Caco-2 (cell line): Measurements from ENCODE around the gene SH3RF1. TPM values are rescaled to one million over a fixed set of nuclear protein-coding genes. Genes with fewer than 3 reads are reported as not detected.

Experiments
- BruUV-seq: library from RNA; stranded (reverse); fragments of 400-500 nt; replicated peaks from 2 replicates; lab custom pipeline; 2021; lab: Mats Ljungman, UMichigan
- CTCF ChIA-PET: fragments of 300-600 bp; sonication (Branson Sonifier 250); formaldehyde crosslinking; loops from one replicate; lab custom pipeline; 2022; ENCODE audit warnings: antibody characterized with exemption; lab: Charles Lee
- POLR2A ChIA-PET: fragments of 300-600 bp; sonication (Branson Sonifier 250); formaldehyde crosslinking; loops from one replicate; lab custom pipeline; 2022; ENCODE audit warnings: antibody characterized with exemption; lab: Charles Lee
- DNase-seq, 2 experiments: peaks; one replicate each; pipeline versions ENCODE4 v3.0.0 to v3.0.0-alpha.2; 2020 to 2022
- H3K27me3 ChIP-seq: replicated peaks from 2 replicates; pipeline ENCODE4 v1.6.0; 2011; ENCODE audit warnings: low read length; ENCODE audit not compliant: control insufficient read depth, insufficient read depth
- H3K36me3 ChIP-seq: 2 replicates; pipeline ENCODE4 v1.5.1; 2011; ENCODE audit warnings: low read length; ENCODE audit not compliant: control insufficient read depth, insufficient read depth
- H3K4me1 ChIP-seq: fragments of 250-450 bp; sonication (Bioruptor Pico); 2 replicates; pipeline ENCODE4 v1.5.1; 2020; ENCODE audit warnings: mild to moderate bottlenecking
- H3K4me3 ChIP-seq: 2 replicates; pipeline ENCODE4 v1.5.1; 2011; ENCODE audit warnings: low read depth, mild to moderate bottlenecking, control low read depth, low read length
- H3K9me3 ChIP-seq: fragments of 250-450 bp; sonication (Bioruptor Pico); 2 replicates; pipeline ENCODE4 v1.5.1; 2020; ENCODE audit warnings: mild to moderate bottlenecking, moderate library complexity
- H3K27ac Mint-ChIP-seq: one replicate; pipeline ENCODE4 v1.8.0; 2022; ENCODE audit warnings: mixed read lengths; ENCODE audit not compliant: unreplicated experiment
- H3K27me3 Mint-ChIP-seq: one replicate; pipeline ENCODE4 v1.8.0; 2022; ENCODE audit warnings: mixed read lengths; ENCODE audit not compliant: insufficient read depth, unreplicated experiment
- H3K36me3 Mint-ChIP-seq: one replicate; pipeline ENCODE4 v1.8.0; 2022; ENCODE audit warnings: mild to moderate bottlenecking, mixed read lengths; ENCODE audit not compliant: insufficient read depth, unreplicated experiment
- H3K4me1 Mint-ChIP-seq: one replicate; pipeline ENCODE4 v1.8.0; 2022; ENCODE audit warnings: low read depth, mixed read lengths; ENCODE audit not compliant: unreplicated experiment
- H3K4me3 Mint-ChIP-seq: one replicate; pipeline ENCODE4 v1.8.0; 2022; ENCODE audit warnings: mild to moderate bottlenecking, moderate library complexity, mixed read lengths; ENCODE audit not compliant: unreplicated experiment
- H3K9me3 Mint-ChIP-seq: one replicate; pipeline ENCODE4 v1.8.0; 2022; ENCODE audit warnings: mixed read lengths; ENCODE audit not compliant: unreplicated experiment
- CTCF ChIP-seq, 2 experiments: fragments of 200-600 bp in 1 of 2; IDR thresholded peaks; 1 replicate in 1 of 2; 2 replicates in 1 of 2; pipeline versions ENCODE4 v1.5.1 to v1.8.0; 2011 to 2022; ENCODE audit warnings: antibody characterized with exemption in 1 of 2, control low read depth in 1 of 2, inconsistent platforms in 1 of 2, low read depth in 1 of 2, low read length in 1 of 2, mild to moderate bottlenecking in 1 of 2, moderate library complexity in 1 of 2; ENCODE audit not compliant: insufficient read depth in 1 of 2, severe bottlenecking in 1 of 2, unreplicated experiment in 1 of 2
- intact Hi-C: fragments of 100-400 bp; cut with micrococcal nuclease; formaldehyde crosslinking; loops from one replicate; pipeline ENCODE4 v1.10.0; 2022; ENCODE audit not compliant: unreplicated experiment
- total RNA-seq: library from RNA; stranded (reverse); gene quantifications from 2 replicates; pipeline ENCODE4 v1.2.3, GENCODE V29; 2022

Gene SH3RF1
- total RNA-seq, 1 experiment from 2014 or later, result 25.1 TPM

- Mint-ChIP-seq H3K4me1 (peaks cover 14% of the 10 kb centered on the region), H3K9me3 (no peaks in the 10 kb centered on the region), H3K27me3 (no peaks in the 10 kb centered on the region), H3K27ac (no peak overlapping the region), H3K36me3 (peaks cover 51% of the 10 kb centered on the region), H3K4me3 (no peak overlapping the region)
- ChIA-PET POLR2A (no interaction called here), CTCF (no interaction called here)
- intact Hi-C loops, result loop anchor here (5.0 kb wide), 3 partner anchors 95 to 370 kb away; no protein-coding TSS in a partner anchor
- H3K36me3 ChIP-seq, result peaks cover 3% of the 10 kb centered on the region; the same call in 1 of the 2 replicates
- no peaks in the 10 kb centered on the region for H3K27me3 ChIP-seq
- peaks cover 7% of the 10 kb centered on the region; the same call in 1 of the 2 replicates for H3K4me1 ChIP-seq
- DNase-seq, result no peak
- no TSS peak for BruUV-seq
- no peak overlapping the region for H3K4me3 ChIP-seq
- H3K9me3 ChIP-seq, result no peaks in the 10 kb centered on the region
- no peak for TF ChIP-seq CTCF (IDR thresholded peaks at IDR 0.05; ENCODE audit: insufficient read depth in 1 of 2, low read depth in 1 of 2, low read length in 1 of 2, severe bottlenecking in 1 of 2, unreplicated experiment in 1 of 2)
Measured at GRCh38 chr4:169117591-169118081, 153.1 kb downstream of the SH3RF1 start.

DNA sequence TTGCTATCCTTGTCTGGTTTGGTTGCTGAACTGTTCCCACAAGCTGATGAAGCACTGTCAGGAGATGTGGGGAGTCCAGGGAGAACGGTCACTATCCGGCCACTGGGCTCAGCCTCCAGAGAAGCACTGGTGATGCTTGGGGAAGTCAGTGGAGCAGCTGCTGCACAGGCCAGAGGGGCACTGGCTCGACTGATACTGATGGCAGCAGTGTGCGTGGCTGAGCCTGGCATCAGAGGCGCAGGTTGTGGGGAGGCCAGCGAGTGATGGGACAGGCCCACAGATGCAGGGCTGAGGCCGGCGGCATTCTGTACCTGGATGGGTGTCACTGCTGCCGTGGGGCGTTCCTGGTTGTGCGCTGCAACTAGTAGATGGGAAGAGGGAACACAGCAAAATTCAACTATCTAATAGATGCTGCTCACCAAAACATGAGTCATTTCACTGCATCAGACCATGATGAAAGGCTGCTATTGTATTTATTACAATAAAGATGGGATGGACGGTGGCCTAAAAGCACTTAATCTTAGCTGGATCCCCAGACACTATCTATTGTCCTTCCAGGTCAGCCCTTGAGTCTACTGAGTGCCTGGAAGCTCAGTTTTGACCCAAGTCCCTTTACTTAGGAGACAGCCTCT, 154.4 kb downstream of the SH3RF1 start:
- H3K36me3 ChIP-seq, result peaks cover 3% of the 10 kb centered on the region; the same call in 1 of the 2 replicates
- no peaks in the 10 kb centered on the region for H3K9me3 ChIP-seq
- no peak for DNase-seq
- H3K27ac Mint-ChIP-seq, result peak overlapping the region; percentile 37
- no peaks in the 10 kb centered on the region for H3K9me3 Mint-ChIP-seq
- POLR2A ChIA-PET, result no interaction called here
- peaks cover 54% of the 10 kb centered on the region for H3K36me3 Mint-ChIP-seq
- no TSS peak for BruUV-seq
- intact Hi-C loops, result loop anchor here (5.0 kb wide), 3 partner anchors 94 to 371 kb away; no protein-coding TSS in a partner anchor
- CTCF ChIA-PET, result interaction anchor here (1.0 to 1.5 kb wide), 3 partner anchors 92 to 369 kb away, joined by 4 to 6 read pairs (median 4); partner anchors contain the start of gene CBR4
- H3K4me1 Mint-ChIP-seq, result peaks cover 8% of the 10 kb centered on the region
- H3K27me3 ChIP-seq, result no peaks in the 10 kb centered on the region
- no peak overlapping the region for H3K4me3 Mint-ChIP-seq
- H3K27me3 Mint-ChIP-seq, result no peaks in the 10 kb centered on the region
- peaks cover 7% of the 10 kb centered on the region; the same call in 1 of the 2 replicates for H3K4me1 ChIP-seq
- no peak for TF ChIP-seq CTCF (IDR thresholded peaks at IDR 0.05; ENCODE audit: insufficient read depth in 1 of 2, low read depth in 1 of 2, low read length in 1 of 2, severe bottlenecking in 1 of 2, unreplicated experiment in 1 of 2)
- H3K4me3 ChIP-seq, result no peak overlapping the region

DNA sequence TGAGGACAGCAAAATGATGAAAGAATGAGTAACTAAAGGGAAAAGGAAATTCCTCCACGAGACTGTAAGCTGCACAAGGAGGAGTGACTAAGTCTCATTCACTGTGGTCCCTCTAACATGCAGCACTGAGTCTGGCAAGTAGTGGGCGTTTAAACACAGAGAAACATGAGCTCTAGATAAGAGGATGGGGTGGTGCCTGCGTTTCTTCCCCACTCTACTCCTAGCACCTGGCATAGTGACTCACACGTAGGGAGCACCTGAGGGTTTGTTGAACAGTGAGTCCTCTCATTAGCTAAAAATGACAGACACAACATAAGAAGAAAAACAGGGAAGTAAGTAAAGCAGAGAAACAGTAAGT, 154.9 kb downstream of the SH3RF1 start:
- H3K4me1 ChIP-seq, result peaks cover 7% of the 10 kb centered on the region; the same call in 1 of the 2 replicates
- Mint-ChIP-seq H3K9me3 (no peaks in the 10 kb centered on the region), H3K4me1 (peaks cover 8% of the 10 kb centered on the region), H3K36me3 (peaks cover 49% of the 10 kb centered on the region), H3K27ac (peak overlapping the region; percentile 37), H3K4me3 (no peak overlapping the region), H3K27me3 (no peaks in the 10 kb centered on the region)
- H3K36me3 ChIP-seq, result peaks cover 3% of the 10 kb centered on the region; the same call in 1 of the 2 replicates
- ChIA-PET POLR2A (no interaction called here), CTCF (interaction anchor here (0.5 to 1.5 kb wide), 4 partner anchors 87 to 370 kb away, joined by 3 to 6 read pairs (median 4); partner anchors contain the start of gene CBR4)
- H3K27me3 ChIP-seq, result no peaks in the 10 kb centered on the region
- H3K4me3 ChIP-seq, result no peak overlapping the region
- no peaks in the 10 kb centered on the region for H3K9me3 ChIP-seq
- peak in 1 of 2 experiments; percentile 39 for TF ChIP-seq CTCF (IDR thresholded peaks at IDR 0.05; ENCODE audit: insufficient read depth in 1 of 2, low read depth in 1 of 2, low read length in 1 of 2, severe bottlenecking in 1 of 2, unreplicated experiment in 1 of 2)
- intact Hi-C loops, result loop anchor here (5.0 kb wide), 3 partner anchors 94 to 371 kb away; no protein-coding TSS in a partner anchor
- DNase-seq, result peak; percentile 29 to 52
- BruUV-seq, result no TSS peak
